Small intestine (tissue), 7 donors: ENCODE results near the gene THRAP3. TPM values are rescaled to one million over a fixed set of nuclear protein-coding genes. Genes with fewer than 3 reads are reported as not detected.
"Not testable (repeated sequence)": the region's sequence is repeated elsewhere in the genome, so short reads cannot be mapped to it uniquely, and the experiment has no call there.

Experiments used
- DNase-seq, 2 donors: peaks; one replicate each; pipeline versions ENCODE4 v3.0.0 to v3.0.0-alpha.2; 2013
- FAIRE-seq: peaks from 2 replicates; lab custom pipeline; 2012; peaks lifted over from hg19 to GRCh38; lab: Jason Lieb, UNC
- H3K27ac ChIP-seq, 3 donors: one replicate each; pipeline ENCODE4 v1.5.1; 2013; ENCODE audit warnings: low read length in 2 of 3, mild to moderate bottlenecking in 2 of 3, control low read depth in 1 of 3, inconsistent platforms in 1 of 3, low read depth in 1 of 3, moderate library complexity in 1 of 3
- H3K27me3 ChIP-seq, 3 donors: one replicate each; pipeline ENCODE4 v1.6.1; 2013; ENCODE audit warnings: low read length in 3 of 3, inconsistent platforms in 1 of 3; ENCODE audit not compliant: control insufficient read depth in 3 of 3, insufficient read depth in 3 of 3
- H3K36me3 ChIP-seq, 3 donors: one replicate each; pipeline ENCODE4 v1.6.1; 2013; ENCODE audit warnings: low read length in 3 of 3, inconsistent platforms in 1 of 3, low read depth in 1 of 3, mild to moderate bottlenecking in 1 of 3, moderate library complexity in 1 of 3; ENCODE audit not compliant: control insufficient read depth in 3 of 3, insufficient read depth in 2 of 3
- H3K4me1 ChIP-seq, 3 donors: one replicate each; pipeline ENCODE4 v1.6.1; 2013; ENCODE audit warnings: low read length in 2 of 3, inconsistent platforms in 1 of 3, low read depth in 1 of 3, mild to moderate bottlenecking in 1 of 3, moderate library complexity in 1 of 3; ENCODE audit not compliant: control insufficient read depth in 3 of 3, insufficient read depth in 2 of 3
- H3K4me3 ChIP-seq, 3 donors: one replicate each; pipeline ENCODE4 v1.5.1; 2013; ENCODE audit warnings: low read length in 3 of 3, control low read depth in 1 of 3, inconsistent platforms in 1 of 3, low read depth in 1 of 3, mild to moderate bottlenecking in 1 of 3, moderate library complexity in 1 of 3
- H3K9me3 ChIP-seq, 2 donors: one replicate each; pipeline ENCODE4 v1.6.1; 2013; ENCODE audit warnings: low read depth in 1 of 2, low read length in 1 of 2; ENCODE audit not compliant: control insufficient read depth in 2 of 2, insufficient read depth in 1 of 2
- WGBS, 3 donors: extraction: QIAGEN DNeasy Blood & Tissue Kit; methylation state at CpG; one replicate each; pipeline ENCODE4 v1.1.7; 2013; 5-methylcytosine and 5-hydroxymethylcytosine counted together
- polyA plus RNA-seq, 4 donors: library from polyadenylated mRNA; stranded (reverse) in 3 of 4; unstranded in 1 of 4; fragments of 200-250 nt in 3 of 4; fragments of 120-200 nt in 1 of 4; gene quantifications; one replicate each; pipeline versions ENCODE4 v1.2.1 to v1.2.3, GENCODE V29; 2013
- donor health status: healthy with polysubstance abuse.
- donor health status: control.
- donor health status: control.
- donor health status: Bipolar disorder and iron deficiency.
- donor health status: healthy.

The THRAP3 gene
- polyA plus RNA-seq, 4 donors: 25.9 to 93.7 (median 35.0) TPM

- WGBS, 3 donors: 6 to 17% (median 10%) methylated on average over 10 of the region's 10 CpGs
- Histone ChIP-seq H3K9me3 (no peaks in the 10 kb centered on the region), H3K4me3 (peak overlapping the region; percentile 66 to 82 (median 79)), H3K27ac (peak overlapping the region in 2 of 3 donors; percentile 96 to 97), H3K27me3 (no peaks in the 10 kb centered on the region), H3K4me1 (peaks cover 0 to 16% (median 9%) of the 10 kb centered on the region in 3 donors), H3K36me3 (peaks cover 0 to 25% (median 2%) of the 10 kb centered on the region in 3 donors)
- DNase-seq (peak in 1 of 2 donors; percentile 14), FAIRE-seq (no peak)
Measured at GRCh38 chr1:36225283-36225899, 1.1 kb downstream of the THRAP3 start.

GRCh38 chr1:36230279-36230678 lies 6.0 kb downstream of the THRAP3 start:
- H3K27me3 ChIP-seq, H3K4me1 ChIP-seq, FAIRE-seq, H3K9me3 ChIP-seq, H3K4me3 ChIP-seq, H3K27ac ChIP-seq, DNase-seq: not testable (repeated sequence)
- 94 to 97% (median 95%) methylated on average over 12 of the region's 12 CpGs for WGBS, 3 donors
- H3K36me3 ChIP-seq: peaks cover 0 to 47% (median 3%) of the 10 kb centered on the region in 3 donors

DNA sequence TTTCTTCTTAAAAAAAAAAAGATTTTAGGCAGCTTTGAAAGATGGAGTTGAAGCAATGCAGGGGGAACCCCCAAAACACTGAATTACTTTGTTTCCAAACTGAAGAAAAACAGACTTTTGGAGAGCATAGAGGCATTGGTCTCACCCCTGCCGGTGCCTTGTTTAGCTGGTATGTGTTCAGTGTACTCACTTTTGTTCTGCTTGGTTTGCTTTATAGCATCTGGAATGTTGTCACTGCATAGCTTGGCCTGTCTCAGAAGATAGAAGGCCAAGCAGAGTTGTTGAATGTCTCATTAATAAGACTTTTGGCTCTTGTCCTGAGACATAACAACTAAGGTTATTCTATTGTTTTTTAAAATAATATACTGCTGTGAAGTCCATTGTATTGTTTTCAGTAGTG lies 6.9 kb downstream of the THRAP3 start:
- Histone ChIP-seq H3K4me3 (no peak overlapping the region), H3K36me3 (peaks cover 0 to 47% (median 3%) of the 10 kb centered on the region in 3 donors), H3K27ac (no peak overlapping the region), H3K4me1 (peaks cover 0 to 6% (median 3%) of the 10 kb centered on the region in 3 donors), H3K27me3 (no peaks in the 10 kb centered on the region), H3K9me3 (no peaks in the 10 kb centered on the region)
- FAIRE-seq (no peak), DNase-seq (no peak)
- 75 to 87% (median 86%) methylated on average over 1 of the region's 1 CpG for WGBS, 3 donors

DNA sequence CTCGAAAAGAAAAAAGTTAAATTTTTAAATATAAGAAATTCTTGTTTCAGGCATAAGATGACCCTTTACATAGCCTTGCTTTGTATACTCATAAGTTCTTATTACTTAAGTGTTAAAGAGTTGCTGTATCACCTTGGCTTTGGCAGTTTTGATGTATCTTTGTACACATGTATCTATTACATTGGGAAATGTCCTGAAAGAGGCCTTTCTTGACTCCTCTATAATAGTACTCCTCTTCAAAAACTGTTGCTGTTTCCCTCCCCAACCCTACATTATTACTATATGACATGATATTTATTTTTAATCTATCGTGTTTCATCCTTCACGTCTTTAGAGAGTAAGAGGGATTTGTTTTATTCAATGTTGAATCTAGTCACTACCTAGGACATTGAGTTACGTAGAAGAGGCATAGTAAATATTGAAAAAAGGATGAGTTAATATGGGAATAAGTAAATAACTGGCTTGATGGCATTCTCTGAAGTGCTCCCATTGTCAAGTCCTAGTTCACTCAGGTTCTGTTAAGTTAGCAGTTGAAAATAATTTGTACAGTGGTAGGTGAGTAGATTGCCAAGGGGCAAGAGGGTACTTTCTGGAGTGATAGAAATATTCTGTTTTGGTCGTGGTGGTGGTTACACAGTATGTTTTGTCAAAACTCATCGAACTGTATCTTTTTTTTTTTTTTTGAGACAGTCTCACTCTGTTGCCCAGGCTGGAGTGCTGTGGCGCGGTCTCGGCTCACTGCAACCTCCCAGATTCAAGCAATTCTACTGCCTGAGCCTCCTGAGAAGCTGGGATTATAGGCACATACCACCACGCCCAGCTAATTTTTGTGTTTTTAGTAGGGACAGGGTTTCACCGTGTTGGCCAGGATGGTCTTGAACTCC lies 8.2 kb downstream of the THRAP3 start:
- H3K4me1 ChIP-seq: no peaks in the 10 kb centered on the region
- peaks cover 0 to 50% (median 3%) of the 10 kb centered on the region in 3 donors for H3K36me3 ChIP-seq
- no peaks in the 10 kb centered on the region for H3K27me3 ChIP-seq
- 83 to 87% (median 86%) methylated on average over 8 to 11 of the region's 11 CpGs for WGBS, 3 donors
- H3K27ac ChIP-seq: no peak overlapping the region
- H3K9me3 ChIP-seq: no peaks in the 10 kb centered on the region
- no peak overlapping the region for H3K4me3 ChIP-seq
- DNase-seq (no peak), FAIRE-seq (no peak)

DNA sequence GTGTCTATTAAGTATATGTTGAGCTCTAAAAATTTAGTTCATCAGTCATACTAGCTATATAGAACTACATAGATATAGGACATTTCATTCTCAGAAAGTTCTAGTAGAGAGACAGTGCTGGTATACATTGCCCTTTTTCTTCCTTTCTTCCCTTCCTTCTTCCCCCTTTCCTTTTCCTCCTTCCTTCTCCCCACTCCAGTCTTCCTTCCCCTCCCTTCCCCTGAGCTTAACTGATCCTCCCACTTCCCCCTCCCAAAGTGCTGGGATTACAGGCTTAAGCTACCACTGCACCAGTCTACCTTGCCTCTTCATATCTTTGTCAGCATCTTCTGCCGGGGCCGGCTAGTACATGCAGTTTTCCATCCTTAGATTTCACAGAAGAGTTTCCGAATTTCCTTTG lies 12.1 kb downstream of the THRAP3 start:
- Histone ChIP-seq H3K4me1 (peaks cover 0 to 14% (median 4%) of the 10 kb centered on the region in 3 donors), H3K4me3 (no peak overlapping the region), H3K27me3 (no peaks in the 10 kb centered on the region), H3K36me3 (peaks cover 0 to 44% (median 2%) of the 10 kb centered on the region in 3 donors), H3K27ac (peak overlapping the region in 1 of 3 donors; percentile 31), H3K9me3 (no peaks in the 10 kb centered on the region)
- 63 to 82% (median 72%) methylated on average over 3 of the region's 3 CpGs for WGBS, 3 donors
- FAIRE-seq (no peak), DNase-seq (no peak)

- no peaks in the 10 kb centered on the region for H3K9me3 ChIP-seq
- FAIRE-seq (no peak), DNase-seq (no peak)
- peaks cover 0 to 47% (median 2%) of the 10 kb centered on the region in 3 donors for H3K36me3 ChIP-seq
- H3K4me1 ChIP-seq: peaks cover 0 to 14% (median 4%) of the 10 kb centered on the region in 3 donors
- H3K4me3 ChIP-seq: no peak overlapping the region
- no peaks in the 10 kb centered on the region for H3K27me3 ChIP-seq
- WGBS, 3 donors: 61 to 81% (median 78%) methylated on average over 2 of the region's 2 CpGs
- no peak overlapping the region for H3K27ac ChIP-seq
Measured at GRCh38 chr1:36238433-36238832, 14.2 kb downstream of the THRAP3 start.

DNA sequence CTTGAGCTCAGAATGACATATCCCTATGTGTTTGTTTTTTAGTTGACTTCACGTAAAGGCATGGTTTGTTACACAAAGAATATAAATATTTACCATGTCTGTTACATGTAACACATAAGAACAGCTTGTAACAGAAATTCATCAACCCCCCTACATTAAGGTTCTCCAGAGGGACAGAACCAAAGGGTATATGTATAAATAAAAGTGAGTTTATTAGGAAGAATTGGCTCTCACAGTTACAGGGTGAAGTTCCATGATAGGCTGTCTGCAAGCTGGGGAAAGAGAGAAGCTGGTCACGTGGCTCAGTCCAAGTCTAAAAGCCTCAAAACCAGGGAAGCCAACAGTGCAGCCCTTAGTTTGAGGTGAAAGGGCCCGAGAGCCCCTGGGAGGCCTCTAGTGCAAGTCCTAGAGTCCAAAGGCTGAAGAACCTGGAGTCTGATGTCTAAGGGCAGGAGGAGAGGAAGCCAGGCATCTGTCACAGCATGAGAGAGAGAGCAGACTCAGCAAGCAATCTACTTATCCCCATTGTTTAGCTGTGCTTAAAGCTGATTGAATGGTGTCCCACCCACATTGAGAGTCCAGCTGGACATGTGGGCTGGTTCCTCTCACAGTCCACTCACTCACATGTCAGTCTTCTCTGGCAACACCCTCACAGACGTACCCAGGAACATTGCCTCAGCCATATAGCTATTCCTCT lies 15.8 kb downstream of the THRAP3 start:
- peak overlapping the region; percentile 8 to 75 (median 32) for H3K27ac ChIP-seq
- H3K27me3 ChIP-seq: no peaks in the 10 kb centered on the region
- no peak overlapping the region for H3K4me3 ChIP-seq
- H3K9me3 ChIP-seq: no peaks in the 10 kb centered on the region
- DNase-seq (peak; percentile 68 to 89), FAIRE-seq (no peak)
- peaks cover 0 to 38% (median 0%) of the 10 kb centered on the region in 3 donors for H3K36me3 ChIP-seq
- WGBS, 3 donors: 39 to 40% (median 39%) methylated on average over 4 of the region's 4 CpGs
- peaks cover 0 to 14% (median 4%) of the 10 kb centered on the region in 3 donors for H3K4me1 ChIP-seq

DNA sequence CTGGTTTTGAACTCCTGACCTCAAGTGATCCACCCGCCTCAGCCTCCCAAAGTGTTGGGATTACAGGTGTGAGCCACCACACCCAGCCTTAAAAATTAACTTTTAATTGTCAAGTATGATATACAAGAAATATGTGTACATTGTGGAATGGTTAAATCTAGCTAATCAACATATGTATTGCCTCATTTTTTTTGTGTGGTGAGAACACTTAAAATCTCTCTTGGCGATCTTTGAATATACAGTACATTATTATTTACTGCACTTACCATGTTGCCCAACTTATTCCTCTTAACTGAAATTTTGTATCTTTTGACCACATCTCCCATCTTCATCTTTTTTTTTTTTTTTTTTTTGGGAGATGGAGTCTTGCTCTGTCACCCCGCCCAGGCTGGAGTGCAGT lies 23.3 kb downstream of the THRAP3 start:
- Histone ChIP-seq H3K4me1 (peaks cover 0 to 5% (median 0%) of the 10 kb centered on the region in 3 donors), H3K4me3 (no peak overlapping the region), H3K27ac (peak overlapping the region in 1 of 3 donors; percentile 72), H3K9me3 (no peaks in the 10 kb centered on the region), H3K36me3 (peaks cover 0 to 32% (median 0%) of the 10 kb centered on the region in 3 donors), H3K27me3 (no peaks in the 10 kb centered on the region)
- WGBS, 3 donors: 93 to 97% (median 96%) methylated on average over 3 of the region's 3 CpGs
- DNase-seq (no peak), FAIRE-seq (no peak)
